Astrocyte (in vitro differentiated cells and primary cell): ENCODE data around the gene FRMD7. TPM values are rescaled to one million over a fixed set of nuclear protein-coding genes. Genes with fewer than 3 reads are reported as not detected.
A peak's percentile ranks its signal among the peaks of the same experiment; 100 is the strongest.

ENCODE experiments used
- DNase-seq: peaks from one replicate; pipeline ENCODE4 v3.0.0-alpha.2; 2010; ENCODE audit warnings: low read depth
- FAIRE-seq: peaks from 2 replicates; lab custom pipeline; 2011; peaks lifted over from hg19 to GRCh38; lab: Jason Lieb, UNC
- H2AFZ ChIP-seq: 2 replicates; pipeline ENCODE4 v1.6.0; 2012; ENCODE audit warnings: low read depth, low read length, inconsistent platforms
- H3K27ac ChIP-seq: 2 replicates; pipeline ENCODE4 v1.5.1; 2011; ENCODE audit warnings: low read depth, low read length, inconsistent platforms
- H3K27me3 ChIP-seq: 2 replicates; pipeline ENCODE4 v1.6.0; 2011; ENCODE audit warnings: low read length, inconsistent platforms; ENCODE audit not compliant: insufficient read depth
- H3K36me3 ChIP-seq: 2 replicates; pipeline ENCODE4 v1.5.1; 2011; ENCODE audit warnings: low read length, inconsistent platforms; ENCODE audit not compliant: insufficient read depth
- H3K4me1 ChIP-seq: 2 replicates; pipeline ENCODE4 v1.5.1; 2011; ENCODE audit warnings: low read length, inconsistent platforms; ENCODE audit not compliant: insufficient read depth
- H3K4me2 ChIP-seq: 2 replicates; pipeline ENCODE4 v1.6.0; 2012; ENCODE audit warnings: low read length, inconsistent platforms
- H3K4me3 ChIP-seq: 2 replicates; pipeline ENCODE4 v1.5.1; 2011; ENCODE audit warnings: low read depth, mild to moderate bottlenecking, low read length, inconsistent platforms; ENCODE audit not compliant: insufficient read depth
- H3K79me2 ChIP-seq: 2 replicates; pipeline ENCODE4 v1.6.0; 2012; ENCODE audit warnings: mild to moderate bottlenecking, low read length, inconsistent platforms; ENCODE audit not compliant: insufficient read depth
- H3K9ac ChIP-seq: 2 replicates; pipeline ENCODE4 v1.6.0; 2012; ENCODE audit warnings: mild to moderate bottlenecking, low read length, inconsistent platforms
- H3K9me3 ChIP-seq: 2 replicates; pipeline ENCODE4 v1.5.1; 2012; ENCODE audit warnings: low read depth, mild to moderate bottlenecking, low read length, inconsistent platforms; ENCODE audit not compliant: insufficient read depth
- H4K20me1 ChIP-seq: 2 replicates; pipeline ENCODE4 v1.6.0; 2012; ENCODE audit warnings: low read length, inconsistent platforms; ENCODE audit not compliant: insufficient read depth
- H3K27ac Mint-ChIP-seq: one replicate; pipeline ENCODE4 v1.8.0; 2021; ENCODE audit warnings: mild to moderate bottlenecking, mixed read lengths; ENCODE audit not compliant: unreplicated experiment
- H3K27me3 Mint-ChIP-seq: one replicate; pipeline ENCODE4 v1.8.0; 2021; ENCODE audit warnings: low read depth, mixed read lengths; ENCODE audit not compliant: unreplicated experiment
- H3K36me3 Mint-ChIP-seq: one replicate; pipeline ENCODE4 v1.8.0; 2021; ENCODE audit warnings: low read depth, mixed read lengths; ENCODE audit not compliant: unreplicated experiment
- H3K4me1 Mint-ChIP-seq: one replicate; pipeline ENCODE4 v1.8.0; 2021; ENCODE audit warnings: low read depth, mixed read lengths; ENCODE audit not compliant: unreplicated experiment
- H3K4me3 Mint-ChIP-seq: one replicate; pipeline ENCODE4 v1.8.0; 2021; ENCODE audit warnings: mild to moderate bottlenecking, moderate library complexity, mixed read lengths; ENCODE audit not compliant: unreplicated experiment
- H3K9me3 Mint-ChIP-seq: one replicate; pipeline ENCODE4 v1.8.0; 2021; ENCODE audit warnings: mild to moderate bottlenecking, mixed read lengths; ENCODE audit not compliant: unreplicated experiment
- EZH2 ChIP-seq: IDR thresholded peaks from 2 replicates; pipeline ENCODE4 v1.6.1; 2012; ENCODE audit warnings: mild to moderate bottlenecking, low read length, inconsistent platforms; ENCODE audit not compliant: insufficient read depth
- total RNA-seq: library from RNA; stranded (reverse); gene quantifications from 2 replicates; pipeline ENCODE4 v1.2.1, GENCODE V29; 2021
- TF ChIP-seq, protein P1 (sequence below): IDR thresholded peaks from 2 replicates; pipeline ENCODE4 v1.5.1; 2011; ENCODE audit warnings: low read depth, mild to moderate bottlenecking, inconsistent platforms, low read length, moderate library complexity; ENCODE audit not compliant: insufficient read depth

The FRMD7 gene
- total RNA-seq, 1 donor from 2014 or later = 0.09 TPM

DNA sequence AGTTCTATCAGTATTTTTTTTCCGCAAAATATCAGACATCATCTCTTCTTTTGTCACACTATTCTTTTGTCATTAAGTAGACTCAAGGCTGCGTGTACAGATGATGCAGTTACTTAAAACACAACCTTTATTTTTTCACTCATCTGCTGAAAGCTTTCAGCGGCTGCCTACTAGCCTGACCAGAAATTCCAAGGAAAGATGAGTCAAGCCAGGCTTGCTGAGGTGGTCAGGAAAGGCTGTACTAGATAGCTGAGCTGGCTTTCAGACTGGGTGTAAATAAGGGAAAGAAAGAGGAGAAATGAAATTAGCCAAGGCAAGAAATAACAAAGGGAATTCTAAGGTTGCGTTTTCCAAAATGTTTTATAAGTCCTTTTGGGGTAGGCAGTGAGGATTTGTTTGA is 86.8 kb downstream of the FRMD7 start:
- no peaks in the 10 kb centered on the region for H3K79me2 ChIP-seq
- Mint-ChIP-seq H3K9me3 (no peaks in the 10 kb centered on the region), H3K27me3 (no peaks in the 10 kb centered on the region), H3K4me1 (peaks cover 45% of the 10 kb centered on the region), H3K36me3 (no peaks in the 10 kb centered on the region), H3K4me3 (peak overlapping the region; percentile 71), H3K27ac (peak overlapping the region; percentile 97)
- H3K27me3 ChIP-seq = no peaks in the 10 kb centered on the region
- H3K36me3 ChIP-seq = no peaks in the 10 kb centered on the region
- FAIRE-seq (no peak), DNase-seq (peak; percentile 37)
- H3K9ac ChIP-seq = no peak overlapping the region
- H3K9me3 ChIP-seq = no peaks in the 10 kb centered on the region
- no peaks in the 10 kb centered on the region for H3K4me1 ChIP-seq
- no peak overlapping the region for H3K4me3 ChIP-seq
- no peak overlapping the region for H3K27ac ChIP-seq
- H2AFZ ChIP-seq = no peak overlapping the region
- H3K4me2 ChIP-seq = peak overlapping the region; percentile 44
- no peaks in the 10 kb centered on the region for H4K20me1 ChIP-seq
- no peak for TF ChIP-seq EZH2
- TF ChIP-seq, protein P1, sequence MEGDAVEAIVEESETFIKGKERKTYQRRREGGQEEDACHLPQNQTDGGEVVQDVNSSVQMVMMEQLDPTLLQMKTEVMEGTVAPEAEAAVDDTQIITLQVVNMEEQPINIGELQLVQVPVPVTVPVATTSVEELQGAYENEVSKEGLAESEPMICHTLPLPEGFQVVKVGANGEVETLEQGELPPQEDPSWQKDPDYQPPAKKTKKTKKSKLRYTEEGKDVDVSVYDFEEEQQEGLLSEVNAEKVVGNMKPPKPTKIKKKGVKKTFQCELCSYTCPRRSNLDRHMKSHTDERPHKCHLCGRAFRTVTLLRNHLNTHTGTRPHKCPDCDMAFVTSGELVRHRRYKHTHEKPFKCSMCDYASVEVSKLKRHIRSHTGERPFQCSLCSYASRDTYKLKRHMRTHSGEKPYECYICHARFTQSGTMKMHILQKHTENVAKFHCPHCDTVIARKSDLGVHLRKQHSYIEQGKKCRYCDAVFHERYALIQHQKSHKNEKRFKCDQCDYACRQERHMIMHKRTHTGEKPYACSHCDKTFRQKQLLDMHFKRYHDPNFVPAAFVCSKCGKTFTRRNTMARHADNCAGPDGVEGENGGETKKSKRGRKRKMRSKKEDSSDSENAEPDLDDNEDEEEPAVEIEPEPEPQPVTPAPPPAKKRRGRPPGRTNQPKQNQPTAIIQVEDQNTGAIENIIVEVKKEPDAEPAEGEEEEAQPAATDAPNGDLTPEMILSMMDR = no peak

DNA sequence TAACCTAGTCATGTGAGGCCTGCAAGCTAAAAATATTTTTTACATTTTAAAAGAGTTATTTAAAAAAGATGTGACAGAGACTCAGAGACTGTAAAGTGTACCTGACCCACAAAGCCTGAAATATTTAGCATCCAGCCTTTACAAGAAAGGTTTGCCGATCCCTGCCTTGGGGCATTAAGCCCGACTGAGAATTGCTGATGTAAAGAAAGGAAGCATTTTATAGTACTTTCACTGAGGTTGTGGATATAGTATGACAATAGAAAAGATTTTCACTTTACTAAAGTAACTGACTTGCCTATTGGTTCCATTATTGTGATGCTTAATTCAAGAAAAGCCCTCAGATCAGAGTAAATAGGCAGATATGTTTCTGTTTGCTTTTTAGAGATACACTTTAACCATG is 87.8 kb downstream of the FRMD7 start:
- no peak for TF ChIP-seq EZH2
- TF ChIP-seq, protein P1 = no peak
- H3K36me3 ChIP-seq = no peaks in the 10 kb centered on the region
- no peak for DNase-seq
- no peak overlapping the region for H3K27ac ChIP-seq
- H3K4me1 Mint-ChIP-seq = peaks cover 37% of the 10 kb centered on the region
- H3K27me3 ChIP-seq = no peaks in the 10 kb centered on the region
- no peaks in the 10 kb centered on the region for H3K27me3 Mint-ChIP-seq
- no peaks in the 10 kb centered on the region for H3K9me3 Mint-ChIP-seq
- peak overlapping the region; percentile 97 for H3K27ac Mint-ChIP-seq
- no peak overlapping the region for H3K4me3 ChIP-seq
- no peaks in the 10 kb centered on the region for H3K4me1 ChIP-seq
- H3K79me2 ChIP-seq = no peaks in the 10 kb centered on the region
- no peak overlapping the region for H3K4me2 ChIP-seq
- H3K4me3 Mint-ChIP-seq = no peak overlapping the region
- H2AFZ ChIP-seq = no peak overlapping the region
- no peaks in the 10 kb centered on the region for H3K9me3 ChIP-seq
- no peaks in the 10 kb centered on the region for H4K20me1 ChIP-seq
- no peak for FAIRE-seq
- no peak overlapping the region for H3K9ac ChIP-seq
- no peaks in the 10 kb centered on the region for H3K36me3 Mint-ChIP-seq

GRCh38 chrX:132037479-132037993 is 90.3 kb downstream of the FRMD7 start:
- no peak overlapping the region for H3K4me3 Mint-ChIP-seq

More at GRCh38 chrX:132037479-132037993, 90.3 kb downstream of the FRMD7 start:
- no peaks in the 10 kb centered on the region for H3K36me3 Mint-ChIP-seq
- no peaks in the 10 kb centered on the region for H3K9me3 ChIP-seq
- H3K27me3 Mint-ChIP-seq = no peaks in the 10 kb centered on the region
- H3K36me3 ChIP-seq = no peaks in the 10 kb centered on the region
- H3K9me3 Mint-ChIP-seq = no peaks in the 10 kb centered on the region
- peaks cover 37% of the 10 kb centered on the region for H3K4me1 Mint-ChIP-seq
- no peak overlapping the region for H3K9ac ChIP-seq
- H3K4me3 ChIP-seq = no peak overlapping the region
- H3K27ac ChIP-seq = no peak overlapping the region
- TF ChIP-seq, protein P1 = no peak
- TF ChIP-seq EZH2 = no peak
- H3K4me2 ChIP-seq = no peak overlapping the region
- no peak for FAIRE-seq
- H2AFZ ChIP-seq = no peak overlapping the region
- no peaks in the 10 kb centered on the region for H4K20me1 ChIP-seq
- DNase-seq = no peak
- no peaks in the 10 kb centered on the region for H3K4me1 ChIP-seq
- H3K27me3 ChIP-seq = no peaks in the 10 kb centered on the region
- H3K27ac Mint-ChIP-seq = no peak overlapping the region
- H3K79me2 ChIP-seq = no peaks in the 10 kb centered on the region
